Pancreas (tissue), 10 donors: ENCODE results near the gene TOX2. TPM values are rescaled to one million over a fixed set of nuclear protein-coding genes. Genes with fewer than 3 reads are reported as not detected.

Experiments used
- ATAC-seq, 4 donors: fragments of 200-7000 bp; cut with Tn5 transposase; one replicate each; pipeline versions ENCODE4 v1.8.0 to v1.9.1; 2020; ENCODE audit warnings: mild to moderate bottlenecking in 4 of 4, moderate library complexity in 4 of 4
- DNase-seq, 6 donors: peaks; one replicate each; pipeline ENCODE4 v3.0.0-alpha.2; 2020
- FAIRE-seq: peaks from 2 replicates; lab custom pipeline; 2012; peaks lifted over from hg19 to GRCh38; lab: Jason Lieb, UNC
- H3K27ac ChIP-seq, 4 donors: fragments of 200-600 bp; sonication (generic); 1 replicate in 3 of 4; 2 replicates in 1 of 4; pipeline versions ENCODE4 v1.5.0 to v1.8.0; 2020
- H3K27me3 ChIP-seq, 4 donors: fragments of 200-600 bp; one replicate each; pipeline ENCODE4 v1.8.0; 2021
- H3K36me3 ChIP-seq, 3 donors: fragments of 200-600 bp; sonication (generic) in 1 of 3; one replicate each; pipeline versions ENCODE4 v1.5.0 to v1.8.0; 2020 to 2021
- H3K4me1 ChIP-seq, 3 donors: fragments of 200-600 bp; one replicate each; pipeline ENCODE4 v1.8.0; 2021
- H3K4me3 ChIP-seq, 4 donors: fragments of 200-600 bp; sonication (generic) in 2 of 4; one replicate each; pipeline versions ENCODE4 v1.5.0 to v1.8.0; 2020 to 2021
- H3K9me3 ChIP-seq, 4 donors: fragments of 200-600 bp; one replicate each; pipeline ENCODE4 v1.8.0; 2021
- WGBS, 2 donors: extraction: QIAGEN DNeasy Blood & Tissue Kit; methylation state at CpG; one replicate each; pipeline ENCODE4 v1.1.7; 2013; 5-methylcytosine and 5-hydroxymethylcytosine counted together
- intact Hi-C, 3 donors: fragments of 100-400 bp; cut with DNase I; formaldehyde crosslinking; loops; one replicate each; pipeline versions ENCODE4 v1.11.1 to v1.14.2; 2022
- polyA plus RNA-seq, 2 donors: library from polyadenylated mRNA; stranded (reverse); fragments of 200-250 nt; gene quantifications; one replicate each; pipeline ENCODE4 v1.2.3, GENCODE V29; 2013
- total RNA-seq, 6 donors: library from RNA; stranded (reverse); fragmentation: NEBNext Ultra II Directional in 4 of 6; extraction: Animal tissue kit (Norgen Biotek cat#: 25700) in 4 of 6; gene quantifications; one replicate each; pipeline versions ENCODE4 v1.2.1 to v1.2.4, GENCODE V29; 2021 to 2023
- TF ChIP-seq, protein P1 (sequence below), 4 donors: fragments of 200-600 bp; sonication (generic) in 3 of 4; IDR thresholded peaks; one replicate each; pipeline versions ENCODE4 v1.5.0 to v1.8.0; 2021; ENCODE audit warnings: antibody characterized with exemption in 4 of 4
- donor health status: healthy with polysubstance abuse.
- donor health status: DM: no; HTN: no; CAD: no; lungs with moderate emphysema.
- donor health status: DM: no; HTN: no; CAD: no.
- donor health status: control.
- donor health status: control.
- donor health status: Bipolar disorder and iron deficiency.
- donor health status: DM: yes; HTN: yes; CAD: no.
- donor health status: DM: no; HTN: no; CAD: no.
- donor health status: DM: no; HTN: no; CAD: no.
- donor health status: DM: yes; HTN: yes; CAD: no.

The TOX2 gene
- total and polyA plus RNA-seq, 8 donors = 0.24 to 2.3 (median 0.90) TPM

DNA sequence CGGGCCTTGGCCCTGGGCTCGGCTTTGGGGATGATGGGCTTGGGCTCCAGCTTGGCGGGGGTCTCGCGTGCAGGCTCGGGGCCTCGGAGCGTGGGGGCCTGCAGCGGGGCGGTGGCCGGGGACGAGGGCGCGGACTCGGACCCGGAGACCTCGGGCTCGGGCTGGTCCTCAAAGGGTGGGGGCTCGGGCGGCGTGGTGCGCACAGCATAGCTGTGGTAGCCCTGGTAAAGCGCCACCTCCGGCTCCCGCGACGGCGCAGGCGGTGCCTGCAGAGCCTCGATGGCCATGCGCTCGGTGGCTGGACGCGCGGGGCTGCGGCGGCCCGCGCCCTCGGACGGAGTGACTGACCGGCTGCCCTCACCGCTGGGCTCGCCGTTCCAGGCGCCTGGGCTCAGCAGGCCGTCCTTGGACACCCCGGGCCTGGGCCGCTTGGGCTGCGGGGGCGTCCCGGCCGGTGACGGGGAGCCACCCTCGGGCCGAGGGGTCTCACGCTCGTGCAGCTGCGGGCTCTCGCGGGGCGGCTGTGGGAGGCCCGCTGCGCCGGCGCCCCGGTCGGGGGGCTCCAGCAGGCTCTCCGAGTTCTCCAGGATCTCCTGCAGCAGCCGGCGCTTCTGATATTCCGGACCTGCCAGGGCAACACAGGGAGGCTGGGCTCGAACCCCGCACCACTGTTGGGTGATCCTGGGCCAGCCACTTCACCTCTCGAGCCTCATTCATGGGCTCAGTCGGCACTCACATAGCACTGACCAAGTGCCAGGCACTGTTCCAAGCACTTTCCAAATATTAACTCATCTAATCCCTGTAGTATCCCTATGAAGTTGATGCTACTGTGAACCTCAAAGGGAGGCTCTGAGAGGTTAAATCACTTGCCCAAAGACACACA lies 201.4 kb downstream of the TOX2 start:
- 16 to 21% methylated on average over 37 to 76 of the region's 76 CpGs for WGBS, 2 donors
- H3K9me3 ChIP-seq = no peaks in the 10 kb centered on the region
- no peak for FAIRE-seq
- H3K4me1 ChIP-seq = no peaks in the 10 kb centered on the region
- H3K36me3 ChIP-seq = no peaks in the 10 kb centered on the region
- H3K4me3 ChIP-seq = no peak overlapping the region
- no peak overlapping the region for H3K27ac ChIP-seq
- intact Hi-C loops = loop anchor here in 1 of 3 donors (2.0 to 10.0 kb wide), 2 partner anchors 73 to 199 kb away; partner anchors contain the start of gene FITM2
- peaks cover 0 to 9% (median 0%) of the 10 kb centered on the region in 4 donors for H3K27me3 ChIP-seq
- no peak for DNase-seq
- ATAC-seq = peak; percentile 9 to 36 (median 22)
- TF ChIP-seq, protein P1, sequence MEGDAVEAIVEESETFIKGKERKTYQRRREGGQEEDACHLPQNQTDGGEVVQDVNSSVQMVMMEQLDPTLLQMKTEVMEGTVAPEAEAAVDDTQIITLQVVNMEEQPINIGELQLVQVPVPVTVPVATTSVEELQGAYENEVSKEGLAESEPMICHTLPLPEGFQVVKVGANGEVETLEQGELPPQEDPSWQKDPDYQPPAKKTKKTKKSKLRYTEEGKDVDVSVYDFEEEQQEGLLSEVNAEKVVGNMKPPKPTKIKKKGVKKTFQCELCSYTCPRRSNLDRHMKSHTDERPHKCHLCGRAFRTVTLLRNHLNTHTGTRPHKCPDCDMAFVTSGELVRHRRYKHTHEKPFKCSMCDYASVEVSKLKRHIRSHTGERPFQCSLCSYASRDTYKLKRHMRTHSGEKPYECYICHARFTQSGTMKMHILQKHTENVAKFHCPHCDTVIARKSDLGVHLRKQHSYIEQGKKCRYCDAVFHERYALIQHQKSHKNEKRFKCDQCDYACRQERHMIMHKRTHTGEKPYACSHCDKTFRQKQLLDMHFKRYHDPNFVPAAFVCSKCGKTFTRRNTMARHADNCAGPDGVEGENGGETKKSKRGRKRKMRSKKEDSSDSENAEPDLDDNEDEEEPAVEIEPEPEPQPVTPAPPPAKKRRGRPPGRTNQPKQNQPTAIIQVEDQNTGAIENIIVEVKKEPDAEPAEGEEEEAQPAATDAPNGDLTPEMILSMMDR (IDR thresholded peaks at IDR 0.05) = no peak

DNA sequence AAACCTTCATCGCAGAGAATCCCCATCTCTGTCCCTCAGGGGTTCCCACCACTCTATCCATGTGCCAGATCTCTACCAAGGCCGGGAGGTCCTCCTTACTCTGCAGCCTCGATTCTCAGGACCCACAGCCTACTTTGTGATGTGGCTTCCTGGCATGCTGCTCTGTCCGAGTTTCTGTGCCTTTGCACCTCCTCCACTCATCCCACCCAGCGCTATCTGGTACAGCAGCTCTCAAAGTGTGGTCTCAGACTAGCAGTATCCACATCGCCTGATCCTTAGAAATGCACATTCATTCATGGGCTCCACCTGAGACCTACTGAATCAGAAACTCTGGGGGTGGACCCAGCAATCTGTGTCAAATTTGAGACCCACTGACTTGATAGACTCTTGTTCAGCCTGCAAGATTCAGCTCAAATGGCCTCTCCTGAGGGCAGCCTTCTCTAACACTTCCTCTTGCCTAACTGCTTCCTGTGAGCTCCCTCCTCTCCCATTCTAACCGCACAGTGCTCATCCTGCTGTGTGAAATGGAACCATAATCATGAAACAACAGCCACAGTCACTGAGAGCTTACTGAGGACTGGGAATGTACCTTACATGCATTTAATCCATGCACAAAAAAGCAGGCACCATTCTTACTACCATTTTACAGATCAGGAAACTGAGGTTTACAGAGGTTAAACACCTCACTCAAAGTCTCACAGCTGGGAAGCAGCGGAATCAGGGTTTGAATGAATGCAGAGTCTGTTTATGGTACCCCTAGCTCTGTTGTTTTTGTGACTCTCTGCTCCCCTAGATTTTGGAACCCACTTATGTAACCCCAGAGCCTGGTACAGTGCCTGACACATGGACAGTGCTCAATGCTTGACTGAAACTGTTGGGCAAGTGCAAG lies 202.9 kb downstream of the TOX2 start:
- ATAC-seq (no peak), FAIRE-seq (no peak), DNase-seq (no peak)
- intact Hi-C loops = loop anchor here in 1 of 3 donors (2.0 to 10.0 kb wide), 2 partner anchors 71 to 197 kb away; partner anchors contain the start of gene FITM2
- no peak overlapping the region for H3K27ac ChIP-seq
- no peaks in the 10 kb centered on the region for H3K9me3 ChIP-seq
- WGBS, 2 donors = 58 to 72% methylated on average over 8 of the region's 8 CpGs
- no peaks in the 10 kb centered on the region for H3K4me1 ChIP-seq
- H3K4me3 ChIP-seq = no peak overlapping the region
- peaks cover 0 to 9% (median 0%) of the 10 kb centered on the region in 4 donors for H3K27me3 ChIP-seq
- TF ChIP-seq, protein P1 (IDR thresholded peaks at IDR 0.05) = no peak
- H3K36me3 ChIP-seq = no peaks in the 10 kb centered on the region

DNA sequence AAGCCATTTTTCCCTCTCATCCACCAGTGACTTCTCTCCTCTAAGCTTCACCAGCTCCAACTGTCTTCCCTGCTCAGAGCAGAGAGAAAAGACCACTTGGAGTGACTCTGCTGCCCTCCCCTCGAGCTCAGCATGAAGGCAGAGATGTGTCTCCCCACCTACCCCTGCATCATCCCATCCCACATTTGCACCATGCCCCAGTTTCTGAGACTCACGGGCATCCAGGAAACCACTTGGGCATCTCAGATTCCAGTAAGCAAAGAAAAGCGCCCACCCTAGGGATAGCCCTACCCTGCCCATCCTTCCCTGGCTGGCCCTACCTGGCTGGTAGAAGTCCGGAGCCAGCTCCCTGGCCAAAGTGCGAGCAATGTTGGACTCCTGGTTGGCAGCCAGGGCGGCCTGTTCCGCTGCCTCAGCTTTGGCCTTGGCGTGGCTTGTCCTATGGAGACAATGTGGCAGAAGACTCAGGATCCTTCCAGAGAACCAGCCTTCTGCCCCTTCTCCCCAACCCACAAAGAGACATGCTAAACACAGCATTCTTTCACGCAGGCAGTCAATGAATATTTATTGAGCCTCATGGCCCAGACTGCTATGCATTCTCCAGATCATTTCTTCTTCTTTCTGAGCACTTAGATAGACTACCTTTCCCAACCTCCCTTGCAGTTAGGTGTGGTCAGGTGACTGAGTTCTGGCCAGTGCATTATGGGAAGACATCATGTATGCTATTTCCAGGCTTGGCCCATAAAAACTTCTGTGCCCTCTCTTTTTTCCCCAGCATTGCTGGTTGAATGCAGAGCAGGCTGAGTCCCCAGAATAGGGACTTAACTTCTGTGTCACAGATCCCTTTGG lies 203.8 kb downstream of the TOX2 start:
- peaks cover 0 to 9% (median 0%) of the 10 kb centered on the region in 4 donors for H3K27me3 ChIP-seq
- FAIRE-seq (no peak), ATAC-seq (no peak), DNase-seq (no peak)
- TF ChIP-seq, protein P1 (IDR thresholded peaks at IDR 0.05) = no peak
- H3K36me3 ChIP-seq = no peaks in the 10 kb centered on the region
- H3K9me3 ChIP-seq = no peaks in the 10 kb centered on the region
- H3K4me1 ChIP-seq = no peaks in the 10 kb centered on the region
- no peak overlapping the region for H3K4me3 ChIP-seq
- 65 to 77% methylated on average over 9 of the region's 9 CpGs for WGBS, 2 donors
- no peak overlapping the region for H3K27ac ChIP-seq
- intact Hi-C loops = loop anchor here in 1 of 3 donors (10.0 kb wide), 1 partner anchor 196 kb away; the partner anchor contains the start of gene FITM2

Other genes starting within 250 kb of the TOX2 start
- 1 to 10 TPM; 4.7 to 8.0 (median 5.7) TPM for gene MYBL2, start 247.7 kb upstream of the TOX2 start, total RNA-seq
- 10 to 100 TPM in 1 of 2 donors, 1 to 10 TPM in 1; 4.7 to 14.5 TPM for gene MYBL2, start 247.7 kb upstream of the TOX2 start, polyA plus RNA-seq
- gene GTSF1L, start 187.8 kb upstream of the TOX2 start, total RNA-seq = not detected
- gene GTSF1L, start 187.8 kb upstream of the TOX2 start, polyA plus RNA-seq = not detected